Endodermal cell (in vitro differentiated cells): ENCODE results near the gene SPP2. TPM values are rescaled to one million over a fixed set of nuclear protein-coding genes. Genes with fewer than 3 reads are reported as not detected.

Experiments used
- DNase-seq: peaks from one replicate; pipeline ENCODE4 v3.0.0-alpha.2; 2017
- H3K27ac ChIP-seq: 2 replicates; pipeline ENCODE4 v1.5.1; 2013; ENCODE audit warnings: mild to moderate bottlenecking, low read depth, low read length, moderate library complexity
- H3K27me3 ChIP-seq: 2 replicates; pipeline ENCODE4 v1.6.1; 2013; ENCODE audit warnings: mild to moderate bottlenecking, low read length, moderate library complexity; ENCODE audit not compliant: insufficient read depth, control insufficient read depth, poor library complexity, severe bottlenecking
- H3K36me3 ChIP-seq: 2 replicates; pipeline ENCODE4 v1.7.0; 2013; ENCODE audit warnings: mild to moderate bottlenecking, low read length, moderate library complexity; ENCODE audit not compliant: control insufficient read depth, insufficient read depth
- H3K4me1 ChIP-seq: one replicate; pipeline ENCODE4 v1.7.0; 2013; ENCODE audit warnings: low read length; ENCODE audit not compliant: control insufficient read depth, insufficient read depth
- H3K4me3 ChIP-seq: 2 replicates; pipeline ENCODE4 v1.5.1; 2013; ENCODE audit warnings: mild to moderate bottlenecking, low read length, moderate library complexity
- H3K9ac ChIP-seq: 2 replicates; pipeline ENCODE4 v1.6.1; 2013; ENCODE audit warnings: mild to moderate bottlenecking, low read length, moderate library complexity; ENCODE audit not compliant: poor library complexity, severe bottlenecking; ENCODE audit errors: extremely low read depth
- H3K9me3 ChIP-seq: 2 replicates; pipeline ENCODE4 v1.6.1; 2013; ENCODE audit warnings: mild to moderate bottlenecking, low read length, moderate library complexity; ENCODE audit not compliant: control insufficient read depth
- H3K27ac Mint-ChIP-seq: 2 replicates; pipeline ENCODE4 v1.8.0; 2020; ENCODE audit warnings: mixed read lengths
- H3K27me3 Mint-ChIP-seq: 2 replicates; pipeline ENCODE4 v1.8.0; 2021; ENCODE audit warnings: mild to moderate bottlenecking, mixed read lengths; ENCODE audit not compliant: insufficient read depth
- H3K36me3 Mint-ChIP-seq: 2 replicates; pipeline ENCODE4 v1.8.0; 2020; ENCODE audit warnings: low read depth, mixed read lengths
- H3K4me1 Mint-ChIP-seq: 2 replicates; pipeline ENCODE4 v1.8.0; 2020; ENCODE audit warnings: mixed read lengths
- H3K4me3 Mint-ChIP-seq: 2 replicates; pipeline ENCODE4 v1.8.0; 2020; ENCODE audit warnings: mild to moderate bottlenecking, moderate library complexity, mixed read lengths
- H3K9me3 Mint-ChIP-seq: 2 replicates; pipeline ENCODE4 v1.8.0; 2020; ENCODE audit warnings: mild to moderate bottlenecking, mixed read lengths
- WGBS, 2 experiments: methylation state at CpG; one replicate each; pipeline versions ENCODE4 v1.1.5 to v1.1.7; 2013; ENCODE audit warnings: missing lambda C conversion rate in 2 of 2, mixed read lengths in 1 of 2; ENCODE audit not compliant: insufficient coverage in 1 of 2, insufficient read length in 1 of 2; 5-methylcytosine and 5-hydroxymethylcytosine counted together
- total RNA-seq, 2 donors: library from RNA; stranded (reverse); fragmentation: NEBNext Ultra II Directional in 1 of 2; extraction: Animal tissue kit (Norgen Biotek cat#: 25700) in 1 of 2; gene quantifications; 2 replicates in 1 of 2; 3 replicates in 1 of 2; pipeline ENCODE4 v1.2.1, GENCODE V29; 2021
- TF ChIP-seq, protein P1 (sequence below): fragments of 200-600 bp; sonication (generic); conservative IDR thresholded peaks from 2 replicates; pipeline ENCODE4 v1.5.0; 2021; ENCODE audit warnings: antibody characterized with exemption, mild to moderate bottlenecking

The SPP2 gene
- total RNA-seq, 2 donors from 2014 or later, result not detected

DNA sequence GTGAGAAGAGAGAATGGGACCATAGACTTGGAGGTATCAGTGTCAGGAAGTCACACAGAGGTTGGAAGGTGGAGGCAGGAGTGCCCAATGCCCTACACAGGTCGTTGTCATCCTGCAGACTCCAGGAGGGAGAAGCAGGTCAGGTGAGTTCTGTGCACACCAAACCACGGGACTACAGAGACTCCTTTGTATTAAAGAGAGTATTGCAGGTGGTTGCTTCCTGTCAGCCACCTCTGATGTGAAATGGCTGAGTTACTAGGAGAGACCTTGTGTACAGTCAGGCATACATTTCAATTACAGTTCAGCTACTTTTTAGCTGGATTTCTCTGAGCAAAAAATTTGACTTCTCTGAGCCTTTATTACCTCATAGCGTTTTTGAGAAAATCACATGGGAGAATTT lies 51.6 kb downstream of the SPP2 start:
- no peak overlapping the region for H3K27ac Mint-ChIP-seq
- H3K4me3 Mint-ChIP-seq, result no peak overlapping the region
- H3K27me3 Mint-ChIP-seq, result no peaks in the 10 kb centered on the region
- DNase-seq, result no peak
- H3K4me1 Mint-ChIP-seq, result no peaks in the 10 kb centered on the region
- no peak overlapping the region for H3K4me3 ChIP-seq
- H3K36me3 ChIP-seq, result no peaks in the 10 kb centered on the region
- peaks cover 4% of the 10 kb centered on the region for H3K9me3 Mint-ChIP-seq
- no peaks in the 10 kb centered on the region for H3K36me3 Mint-ChIP-seq
- H3K27ac ChIP-seq, result no peak overlapping the region
- no peaks in the 10 kb centered on the region for H3K4me1 ChIP-seq
- 74 to 83% methylated on average over 2 to 3 of the region's 3 CpGs for WGBS, 2 experiments
- no peaks in the 10 kb centered on the region for H3K9me3 ChIP-seq
- TF ChIP-seq, protein P1, sequence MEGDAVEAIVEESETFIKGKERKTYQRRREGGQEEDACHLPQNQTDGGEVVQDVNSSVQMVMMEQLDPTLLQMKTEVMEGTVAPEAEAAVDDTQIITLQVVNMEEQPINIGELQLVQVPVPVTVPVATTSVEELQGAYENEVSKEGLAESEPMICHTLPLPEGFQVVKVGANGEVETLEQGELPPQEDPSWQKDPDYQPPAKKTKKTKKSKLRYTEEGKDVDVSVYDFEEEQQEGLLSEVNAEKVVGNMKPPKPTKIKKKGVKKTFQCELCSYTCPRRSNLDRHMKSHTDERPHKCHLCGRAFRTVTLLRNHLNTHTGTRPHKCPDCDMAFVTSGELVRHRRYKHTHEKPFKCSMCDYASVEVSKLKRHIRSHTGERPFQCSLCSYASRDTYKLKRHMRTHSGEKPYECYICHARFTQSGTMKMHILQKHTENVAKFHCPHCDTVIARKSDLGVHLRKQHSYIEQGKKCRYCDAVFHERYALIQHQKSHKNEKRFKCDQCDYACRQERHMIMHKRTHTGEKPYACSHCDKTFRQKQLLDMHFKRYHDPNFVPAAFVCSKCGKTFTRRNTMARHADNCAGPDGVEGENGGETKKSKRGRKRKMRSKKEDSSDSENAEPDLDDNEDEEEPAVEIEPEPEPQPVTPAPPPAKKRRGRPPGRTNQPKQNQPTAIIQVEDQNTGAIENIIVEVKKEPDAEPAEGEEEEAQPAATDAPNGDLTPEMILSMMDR, result no peak
- H3K9ac ChIP-seq, result no peak overlapping the region
- H3K27me3 ChIP-seq, result no peaks in the 10 kb centered on the region

DNA sequence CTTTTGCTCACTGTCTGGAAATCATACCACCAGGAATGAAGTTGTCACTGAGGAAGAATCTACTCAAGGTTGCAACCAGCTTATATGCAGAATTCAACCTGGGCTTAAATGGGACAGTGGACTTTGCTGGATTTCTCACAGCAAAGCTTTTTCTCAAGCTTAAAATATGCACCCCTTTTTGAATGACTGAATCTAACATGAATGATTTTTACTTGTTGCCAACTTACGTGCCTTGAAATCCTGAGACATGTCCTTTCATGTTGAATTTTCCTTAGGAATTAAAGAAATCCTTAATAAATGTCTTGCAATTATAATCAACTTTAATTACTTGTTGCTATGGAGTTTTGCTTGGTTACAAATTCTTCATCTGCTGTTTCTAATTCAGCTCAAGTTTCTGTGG lies 57.4 kb downstream of the SPP2 start:
- H3K4me1 Mint-ChIP-seq, result no peaks in the 10 kb centered on the region
- H3K27me3 Mint-ChIP-seq, result no peaks in the 10 kb centered on the region
- H3K4me1 ChIP-seq, result no peaks in the 10 kb centered on the region
- no peak overlapping the region for H3K4me3 Mint-ChIP-seq
- H3K9me3 Mint-ChIP-seq, result peaks cover 4% of the 10 kb centered on the region
- WGBS, 2 experiments, result 84% methylated on average over 1 of the region's 1 CpG; no CpG with 5 or more reads in 1 of the 2 experiments
- no peak overlapping the region for H3K27ac Mint-ChIP-seq
- H3K27ac ChIP-seq, result no peak overlapping the region
- H3K4me3 ChIP-seq, result no peak overlapping the region
- H3K36me3 Mint-ChIP-seq, result no peaks in the 10 kb centered on the region
- TF ChIP-seq, protein P1, result no peak
- no peaks in the 10 kb centered on the region for H3K27me3 ChIP-seq
- no peaks in the 10 kb centered on the region for H3K36me3 ChIP-seq
- H3K9me3 ChIP-seq, result no peaks in the 10 kb centered on the region
- H3K9ac ChIP-seq, result no peak overlapping the region
- DNase-seq, result no peak

DNA sequence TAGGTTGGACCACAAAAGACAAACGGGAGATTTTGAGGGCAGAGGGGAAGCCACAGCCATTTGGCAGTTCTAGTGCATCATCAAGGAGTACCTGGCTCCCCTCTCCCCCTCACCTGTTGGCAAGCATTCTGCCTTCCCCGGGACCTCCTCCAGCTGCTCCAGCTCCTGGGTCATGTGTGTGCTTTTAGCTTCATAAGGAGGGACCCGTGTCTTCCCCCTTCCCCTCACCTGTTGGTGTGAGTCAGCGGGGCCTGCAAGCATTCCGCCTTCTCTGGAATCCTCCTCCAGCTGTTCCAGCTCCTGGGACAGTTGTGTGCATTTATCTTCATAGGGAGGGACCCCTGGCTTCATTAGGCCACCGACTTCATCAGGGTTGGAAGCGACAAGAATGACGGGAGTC lies 58.8 kb downstream of the SPP2 start:
- WGBS, 2 experiments, result 90 to 91% methylated on average over 6 to 8 of the region's 8 CpGs

More for the DNA sequence above, 58.8 kb downstream of the SPP2 start:
- Mint-ChIP-seq H3K36me3 (no peaks in the 10 kb centered on the region), H3K27me3 (no peaks in the 10 kb centered on the region), H3K27ac (no peak overlapping the region), H3K9me3 (peaks cover 4% of the 10 kb centered on the region), H3K4me3 (no peak overlapping the region), H3K4me1 (no peaks in the 10 kb centered on the region)
- Histone ChIP-seq H3K9me3 (no peaks in the 10 kb centered on the region), H3K9ac (no peak overlapping the region), H3K36me3 (no peaks in the 10 kb centered on the region), H3K4me3 (no peak overlapping the region), H3K27ac (no peak overlapping the region), H3K4me1 (no peaks in the 10 kb centered on the region), H3K27me3 (no peaks in the 10 kb centered on the region)
- no peak for DNase-seq
- TF ChIP-seq, protein P1, result no peak
